ENCODE results near the gene GNB1. TPM values are rescaled to one million over a fixed set of nuclear protein-coding genes. Genes with fewer than 3 reads are reported as not detected.
"Not testable (repeated sequence)": the region's sequence is repeated elsewhere in the genome, so short reads cannot be mapped to it uniquely, and the experiment has no call there.

GNB1 gene
- total and polyA plus RNA-seq, 2 donors (not counting 1 experiment from before 2014, with no cell fraction given) = 91.3 to 485 TPM

- not testable (repeated sequence) for DNase-seq (ENCODE audit: low read depth in 2 of 2); H2AFZ ChIP-seq (ENCODE audit: low read length); H3K4me2 ChIP-seq (ENCODE audit: extremely low read depth, insufficient read depth, low read length); H3K36me3 ChIP-seq (ENCODE audit: control insufficient read depth, insufficient read depth, low read length); H3K4me1 ChIP-seq (ENCODE audit: control insufficient read depth, extremely low read depth, insufficient read depth, low read length); H3K27me3 ChIP-seq (ENCODE audit: control insufficient read depth, insufficient read depth, low read length); H3K4me3 ChIP-seq (replicated peaks in 1 of 4; ENCODE audit: control extremely low read depth in 1 of 4, insufficient read depth in 1 of 4, low read depth in 3 of 4, low read length in 4 of 4); H3K27ac ChIP-seq (ENCODE audit: insufficient read depth, low read length); H4K20me1 ChIP-seq (ENCODE audit: control insufficient read depth, extremely low read depth, insufficient read depth, low read length); H3K9ac ChIP-seq (ENCODE audit: insufficient read depth, low read length); H3K79me2 ChIP-seq (ENCODE audit: control insufficient read depth, insufficient read depth, low read length); H3K9me3 ChIP-seq (ENCODE audit: control insufficient read depth, insufficient read depth, low read depth, low read length)
Measured at GRCh38 chr1:1738799-1739337, 152.0 kb downstream of the GNB1 start.

- not testable (repeated sequence) for H4K20me1 ChIP-seq (ENCODE audit: control insufficient read depth, extremely low read depth, insufficient read depth, low read length); H3K4me3 ChIP-seq (replicated peaks in 1 of 4; ENCODE audit: control extremely low read depth in 1 of 4, insufficient read depth in 1 of 4, low read depth in 3 of 4, low read length in 4 of 4); H3K4me2 ChIP-seq (ENCODE audit: extremely low read depth, insufficient read depth, low read length); DNase-seq (ENCODE audit: low read depth in 2 of 2); H3K27ac ChIP-seq (ENCODE audit: insufficient read depth, low read length); H3K9me3 ChIP-seq (ENCODE audit: control insufficient read depth, insufficient read depth, low read depth, low read length); H3K36me3 ChIP-seq (ENCODE audit: control insufficient read depth, insufficient read depth, low read length); H3K79me2 ChIP-seq (ENCODE audit: control insufficient read depth, insufficient read depth, low read length); H2AFZ ChIP-seq (ENCODE audit: low read length); H3K27me3 ChIP-seq (ENCODE audit: control insufficient read depth, insufficient read depth, low read length); H3K4me1 ChIP-seq (ENCODE audit: control insufficient read depth, extremely low read depth, insufficient read depth, low read length); H3K9ac ChIP-seq (ENCODE audit: insufficient read depth, low read length)
Measured at GRCh38 chr1:1737675-1738590, 153.0 kb downstream of the GNB1 start.

Other genes starting within 250 kb of the GNB1 start
- 6.7 and 9.7 TPM in 2 replicates for gene CDK11B, start 232.1 kb downstream of the GNB1 start, total RNA-seq
- gene CDK11B, start 232.1 kb downstream of the GNB1 start, polyA plus RNA-seq = 2.5 and 4.3 TPM in 2 replicates
- gene SLC35E2B, start 198.3 kb downstream of the GNB1 start, total RNA-seq = 37.2 and 55.8 TPM in 2 replicates
- gene SLC35E2B, start 198.3 kb downstream of the GNB1 start, polyA plus RNA-seq = 17.5 and 25.5 TPM in 2 replicates
- 10.5 and 14.2 TPM in 2 replicates for gene CDK11A, start 166.7 kb downstream of the GNB1 start, total RNA-seq
- gene CDK11A, start 166.7 kb downstream of the GNB1 start, polyA plus RNA-seq = 2.8 and 3.0 TPM in 2 replicates
- 25.7 and 35.0 TPM in 2 replicates for gene NADK, start 112.6 kb downstream of the GNB1 start, total RNA-seq
- gene NADK, start 112.6 kb downstream of the GNB1 start, polyA plus RNA-seq = 32.7 and 40.2 TPM in 2 replicates
- under 0.01 and 0.17 TPM in 2 replicates for gene CALML6, start 24.2 kb upstream of the GNB1 start, total RNA-seq
- gene CALML6, start 24.2 kb upstream of the GNB1 start, polyA plus RNA-seq = 0.09 TPM in 1 of 2 replicates, not detected in the other
- gene TMEM52, start 28.2 kb upstream of the GNB1 start, total RNA-seq = 0.17 TPM in 1 of 2 replicates, not detected in the other
- 0.26 and 0.42 TPM in 2 replicates for gene TMEM52, start 28.2 kb upstream of the GNB1 start, polyA plus RNA-seq
- gene CFAP74, start 112.7 kb upstream of the GNB1 start, total RNA-seq = 0.26 TPM in 1 of 2 replicates, not detected in the other
- not detected in 2 replicates for gene CFAP74, start 112.7 kb upstream of the GNB1 start, polyA plus RNA-seq
- not detected in 2 replicates for gene GABRD, start 128.3 kb upstream of the GNB1 start, total RNA-seq
- gene GABRD, start 128.3 kb upstream of the GNB1 start, polyA plus RNA-seq = not detected in 2 replicates
- gene PRKCZ, start 159.3 kb upstream of the GNB1 start, total RNA-seq = 2.0 and 2.3 TPM in 2 replicates
- 1.3 and 1.6 TPM in 2 replicates for gene PRKCZ, start 159.3 kb upstream of the GNB1 start, polyA plus RNA-seq